ACC112 (cell line): Measurements from ENCODE around the gene CYFIP1.

ENCODE experiments used
- H2AFZ ChIP-seq: fragments of 200-600 bp; sonication (generic); one replicate; pipeline ENCODE4 v1.6.0; 2017; ENCODE audit warnings: antibody characterized with exemption, low read length; ENCODE audit not compliant: unreplicated experiment
- H3K27ac ChIP-seq: fragments of 200-600 bp; sonication (generic); 2 replicates; pipeline ENCODE4 v1.5.1; 2014; ENCODE audit warnings: low read depth, mild to moderate bottlenecking, antibody characterized with exemption, low read length, moderate library complexity
- H3K27me3 ChIP-seq: fragments of 200-600 bp; sonication (generic); 2 replicates; pipeline ENCODE4 v1.6.1; 2014; ENCODE audit warnings: mild to moderate bottlenecking, antibody characterized with exemption, low read length, moderate library complexity, mixed read lengths; ENCODE audit not compliant: insufficient read depth
- H3K36me3 ChIP-seq: fragments of 200-600 bp; sonication (generic); 2 replicates; pipeline ENCODE4 v1.6.1; 2016; ENCODE audit warnings: mild to moderate bottlenecking, antibody characterized with exemption, low read length, moderate library complexity, mixed read lengths; ENCODE audit not compliant: insufficient read depth
- H3K4me1 ChIP-seq: fragments of 200-600 bp; sonication (generic); one replicate; pipeline ENCODE4 v1.6.1; 2016; ENCODE audit warnings: low read length, mixed read lengths; ENCODE audit not compliant: insufficient read depth, unreplicated experiment, control insufficient read depth
- H3K4me3 ChIP-seq: fragments of 200-600 bp; sonication (generic); 2 replicates; pipeline ENCODE4 v1.5.1; 2014; ENCODE audit warnings: mild to moderate bottlenecking, low read depth, low read length
- H3K79me2 ChIP-seq: fragments of 200-600 bp; sonication (generic); one replicate; pipeline ENCODE4 v1.6.0; 2016; ENCODE audit warnings: low read length; ENCODE audit not compliant: control insufficient read depth, unreplicated experiment, insufficient read depth

The CYFIP1 gene

DNA sequence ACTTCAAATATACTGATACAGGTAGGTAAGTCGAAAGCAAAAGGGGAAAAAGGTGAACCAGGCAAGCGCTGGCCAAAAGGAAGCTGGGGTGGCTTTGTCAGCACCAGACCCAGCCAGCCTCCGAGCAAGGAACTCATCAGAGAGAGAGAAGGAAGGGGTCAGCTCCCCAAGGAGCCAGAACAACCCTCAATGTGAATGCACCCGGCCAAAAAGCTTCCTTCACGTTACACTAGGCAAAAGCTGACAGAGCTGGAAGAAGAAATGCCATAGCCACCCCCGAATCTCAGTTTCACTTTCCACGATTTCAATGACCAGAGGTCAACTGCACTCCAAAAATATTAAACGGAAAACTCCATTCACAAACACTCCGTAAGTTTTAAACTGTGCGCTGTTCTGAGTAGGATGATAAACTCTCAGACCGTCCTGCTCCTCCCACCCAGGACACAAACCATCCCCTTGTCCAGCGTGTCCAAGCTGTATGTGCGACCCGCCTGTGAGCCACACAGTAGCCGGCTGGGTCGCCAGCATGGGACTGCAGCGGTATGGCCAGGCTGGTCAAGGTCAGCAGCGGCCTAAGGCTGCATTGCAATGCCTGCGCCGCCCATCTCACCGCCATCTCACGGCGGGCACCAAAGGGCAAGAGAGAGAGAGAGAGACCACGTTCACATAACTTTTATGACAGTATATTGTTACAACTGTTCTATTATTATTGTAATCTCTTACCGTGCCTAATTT lies 29.7 kb downstream of the CYFIP1 start:
- H3K4me1 ChIP-seq = peaks cover 22% of the 10 kb centered on the region
- no peaks in the 10 kb centered on the region for H3K27me3 ChIP-seq

GRCh38 chr15:22949074-22949547 lies 31.1 kb downstream of the CYFIP1 start:
- Histone ChIP-seq H3K27me3 (no peaks in the 10 kb centered on the region), H3K27ac (peak overlapping the region; percentile 60), H3K4me1 (peaks cover 22% of the 10 kb centered on the region), H3K36me3 (no peaks in the 10 kb centered on the region), H3K4me3 (peak overlapping the region; percentile 66), H2AFZ (peak overlapping the region; percentile 69), H3K79me2 (peaks cover 73% of the 10 kb centered on the region)

More for the DNA sequence above, 29.7 kb downstream of the CYFIP1 start:
- H3K4me3 ChIP-seq = peak overlapping the region; percentile 37
- no peak overlapping the region for H3K27ac ChIP-seq
- peaks cover 86% of the 10 kb centered on the region for H3K79me2 ChIP-seq
- no peaks in the 10 kb centered on the region for H3K36me3 ChIP-seq
- H2AFZ ChIP-seq = no peak overlapping the region

- H3K79me2 ChIP-seq = peaks cover 65% of the 10 kb centered on the region
- no peak overlapping the region for H3K4me3 ChIP-seq
- no peaks in the 10 kb centered on the region for H3K36me3 ChIP-seq
- no peaks in the 10 kb centered on the region for H3K27me3 ChIP-seq
- H2AFZ ChIP-seq = no peak overlapping the region
- peaks cover 22% of the 10 kb centered on the region for H3K4me1 ChIP-seq
- H3K27ac ChIP-seq = peak overlapping the region; percentile 60; the same call in 1 of the 2 replicates
Observed at GRCh38 chr15:22948056-22948455, 32.1 kb downstream of the CYFIP1 start.

- Histone ChIP-seq H3K4me3 (no peak overlapping the region), H3K36me3 (no peaks in the 10 kb centered on the region), H3K27me3 (no peaks in the 10 kb centered on the region), H3K79me2 (peaks cover 60% of the 10 kb centered on the region), H3K4me1 (peaks cover 22% of the 10 kb centered on the region), H2AFZ (no peak overlapping the region), H3K27ac (no peak overlapping the region)
Observed at GRCh38 chr15:22947101-22948000, 32.8 kb downstream of the CYFIP1 start.

GRCh38 chr15:22945071-22945470 lies 35.1 kb downstream of the CYFIP1 start:
- H3K79me2 ChIP-seq = peaks cover 39% of the 10 kb centered on the region
- no peak overlapping the region for H3K4me3 ChIP-seq
- H2AFZ ChIP-seq = no peak overlapping the region
- H3K4me1 ChIP-seq = peaks cover 14% of the 10 kb centered on the region
- H3K27me3 ChIP-seq = no peaks in the 10 kb centered on the region
- H3K36me3 ChIP-seq = no peaks in the 10 kb centered on the region
- no peak overlapping the region for H3K27ac ChIP-seq

DNA sequence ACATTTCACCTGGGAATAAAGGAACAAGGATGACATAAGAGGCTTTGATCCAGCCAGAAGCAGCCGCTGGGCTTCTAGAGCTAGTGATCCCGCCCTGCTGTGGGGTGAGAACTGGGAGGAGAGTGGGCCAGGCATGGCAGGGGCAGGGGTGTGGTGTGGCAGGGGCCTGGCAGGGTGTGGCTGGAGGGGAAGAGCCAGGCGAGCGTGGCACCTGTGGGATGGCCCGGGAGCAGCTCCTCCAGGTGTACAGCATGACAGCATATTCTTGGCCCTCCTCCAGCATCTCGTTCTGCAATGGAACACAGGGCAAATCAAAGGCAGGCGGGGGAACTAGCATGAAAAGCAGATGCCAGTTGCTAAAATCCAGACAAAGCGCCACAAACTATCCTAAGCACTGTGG lies 35.5 kb downstream of the CYFIP1 start:
- Histone ChIP-seq H3K36me3 (no peaks in the 10 kb centered on the region), H3K4me1 (peaks cover 13% of the 10 kb centered on the region), H2AFZ (no peak overlapping the region), H3K27ac (no peak overlapping the region), H3K4me3 (no peak overlapping the region), H3K79me2 (peaks cover 36% of the 10 kb centered on the region), H3K27me3 (no peaks in the 10 kb centered on the region)

DNA sequence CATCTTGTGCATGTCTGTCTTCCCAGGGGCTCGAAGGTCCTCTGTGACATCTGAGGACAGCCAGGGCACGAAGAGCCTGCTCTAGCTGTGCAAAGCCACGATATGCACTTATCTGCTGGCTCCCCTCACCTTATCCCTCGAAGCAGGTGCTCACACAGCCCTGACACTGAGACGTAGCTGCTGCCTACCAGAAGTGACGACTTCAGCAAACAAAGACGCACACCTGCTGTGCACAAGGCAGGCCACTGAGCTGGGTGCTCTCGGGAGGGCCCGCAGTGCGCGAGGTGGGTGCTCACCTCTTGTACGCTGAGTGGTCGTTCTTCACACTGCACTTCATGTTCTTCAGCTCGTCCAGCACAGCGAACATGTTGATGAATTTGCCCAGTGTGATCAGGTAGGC lies 37.3 kb downstream of the CYFIP1 start:
- Histone ChIP-seq H3K79me2 (peaks cover 22% of the 10 kb centered on the region), H3K27ac (no peak overlapping the region), H3K27me3 (no peaks in the 10 kb centered on the region)

DNA sequence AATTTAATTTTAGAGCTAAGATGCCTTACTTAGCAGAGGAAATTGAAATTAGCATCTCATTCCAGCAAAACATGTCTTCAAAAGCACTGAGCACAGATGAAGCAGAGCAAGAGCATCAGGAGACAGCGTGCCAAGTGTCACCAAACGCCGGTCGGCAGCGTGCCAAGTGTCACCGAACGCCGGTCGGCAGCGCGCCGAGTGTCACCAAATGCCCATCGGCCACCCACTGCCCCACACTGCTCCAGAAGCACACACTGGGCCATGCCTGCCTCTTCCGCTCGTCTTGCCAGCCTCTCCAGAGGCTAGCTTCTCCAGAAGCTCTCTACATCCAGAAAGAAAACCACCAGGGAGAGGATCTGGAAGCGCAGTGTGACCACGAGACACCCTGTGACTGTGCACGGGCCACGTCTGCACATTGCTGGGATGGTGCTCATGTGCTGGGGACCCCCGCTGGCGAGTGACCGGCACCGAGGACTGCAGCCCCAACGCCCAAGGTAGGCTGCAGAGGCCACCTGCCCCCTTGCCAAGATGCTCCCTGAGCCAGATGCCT lies 37.8 kb downstream of the CYFIP1 start:
- no peaks in the 10 kb centered on the region for H3K27me3 ChIP-seq
- H3K79me2 ChIP-seq = peaks cover 17% of the 10 kb centered on the region
- H2AFZ ChIP-seq = no peak overlapping the region
- no peak overlapping the region for H3K4me3 ChIP-seq
- no peak overlapping the region for H3K27ac ChIP-seq
- H3K4me1 ChIP-seq = no peaks in the 10 kb centered on the region
- H3K36me3 ChIP-seq = no peaks in the 10 kb centered on the region

More for the DNA sequence above, 37.3 kb downstream of the CYFIP1 start:
- Histone ChIP-seq H2AFZ (no peak overlapping the region), H3K36me3 (no peaks in the 10 kb centered on the region), H3K4me3 (no peak overlapping the region), H3K4me1 (peaks cover 2% of the 10 kb centered on the region)

DNA sequence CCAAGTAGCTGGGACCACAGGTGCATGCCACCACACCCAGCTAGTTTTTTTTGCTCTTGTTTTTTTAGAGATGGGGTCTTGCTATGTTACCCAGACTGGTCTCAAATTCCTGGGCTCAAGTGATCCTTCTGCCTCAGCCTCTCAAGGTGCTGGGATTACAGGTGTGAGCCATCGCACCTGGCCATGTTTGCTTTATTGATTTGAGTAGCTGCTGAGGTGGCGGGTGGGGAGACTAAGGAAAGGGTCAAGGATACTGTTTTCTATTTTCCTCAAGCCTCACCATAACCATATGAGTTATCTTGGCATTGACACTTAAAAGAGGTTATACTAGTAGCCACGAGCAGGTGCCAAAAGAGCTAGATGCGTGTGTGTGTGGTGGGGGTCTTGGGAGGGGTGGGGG lies 39.0 kb downstream of the CYFIP1 start:
- no peaks in the 10 kb centered on the region for H3K27me3 ChIP-seq
- no peaks in the 10 kb centered on the region for H3K4me1 ChIP-seq
- H3K36me3 ChIP-seq = peaks cover 2% of the 10 kb centered on the region; the same call in 1 of the 2 replicates
- H3K4me3 ChIP-seq = no peak overlapping the region
- H2AFZ ChIP-seq = no peak overlapping the region
- H3K79me2 ChIP-seq = peaks cover 6% of the 10 kb centered on the region
- H3K27ac ChIP-seq = no peak overlapping the region

DNA sequence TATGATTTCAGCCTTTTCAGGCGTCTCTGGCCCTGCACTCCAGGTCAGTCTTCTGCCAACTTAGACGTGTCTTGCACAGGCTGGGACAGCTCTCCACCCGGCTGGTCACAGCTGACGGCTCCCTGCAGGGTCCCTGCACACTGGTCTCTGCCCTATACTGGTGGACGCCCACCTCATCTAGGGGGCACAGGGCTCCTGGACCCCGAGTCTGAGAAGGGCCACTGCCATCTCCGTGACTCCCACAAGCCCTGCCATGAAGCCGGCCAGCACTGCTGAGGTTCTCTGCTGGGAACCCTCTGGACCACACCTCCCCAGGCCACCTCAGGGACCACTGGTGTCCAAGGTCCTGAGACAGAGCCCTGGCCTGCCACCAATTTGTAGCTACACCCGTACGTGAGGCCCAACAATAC lies 40.5 kb downstream of the CYFIP1 start:
- H3K4me3 ChIP-seq = no peak overlapping the region
- peaks cover 4% of the 10 kb centered on the region; the same call in 1 of the 2 replicates for H3K36me3 ChIP-seq

More for the DNA sequence above, 40.5 kb downstream of the CYFIP1 start:
- Histone ChIP-seq H2AFZ (no peak overlapping the region), H3K27ac (no peak overlapping the region), H3K79me2 (no peaks in the 10 kb centered on the region), H3K27me3 (no peaks in the 10 kb centered on the region), H3K4me1 (no peaks in the 10 kb centered on the region)
